ENCODE measurements around the gene LBHD2. TPM values are rescaled to one million over a fixed set of nuclear protein-coding genes. Genes with fewer than 3 reads are reported as not detected.
A peak's percentile ranks its signal among the peaks of the same experiment; 100 is the strongest.

The LBHD2 gene
- polyA plus RNA-seq, 6 donors from 2014 or later, result not detected

GRCh38 chr14:103124501-103125001 lies 40.5 kb downstream of the LBHD2 start:
- ATAC-seq (ENCODE audit: low read depth in 2 of 2) (no peak), DNase-seq (no peak)
- H3K27ac Mint-ChIP-seq, result no peak overlapping the region
- H3K36me3 Mint-ChIP-seq, result no peaks in the 10 kb centered on the region
- H3K9me3 Mint-ChIP-seq, result peaks cover 0 to 4% (median 0%) of the 10 kb centered on the region in 7 donors
- H3K27me3 Mint-ChIP-seq, result peaks cover 16 to 62% (median 54%) of the 10 kb centered on the region in 3 donors
- peak overlapping the region in 2 of 8 donors; percentile 9 to 55 for H3K4me3 Mint-ChIP-seq
- H3K4me1 Mint-ChIP-seq, result peaks cover 11 to 14% (median 12%) of the 10 kb centered on the region in 3 donors

GRCh38 chr14:103125098-103126070 lies 41.4 kb downstream of the LBHD2 start:
- Mint-ChIP-seq H3K9me3 (peaks cover 0 to 4% (median 0%) of the 10 kb centered on the region in 7 donors), H3K4me1 (peaks cover 11 to 14% (median 12%) of the 10 kb centered on the region in 3 donors), H3K27me3 (peaks cover 9 to 57% (median 50%) of the 10 kb centered on the region in 3 donors), H3K4me3 (peak overlapping the region in 2 of 8 donors; percentile 29 to 40), H3K36me3 (no peaks in the 10 kb centered on the region), H3K27ac (peak overlapping the region in 1 of 6 donors; percentile 32)
- DNase-seq, result no peak
- ATAC-seq (ENCODE audit: low read depth in 2 of 2), result no peak

- no peak overlapping the region for H3K4me3 Mint-ChIP-seq
Measured at GRCh38 chr14:103126088-103126872, 42.3 kb downstream of the LBHD2 start.

GRCh38 chr14:103126873-103127304 lies 42.9 kb downstream of the LBHD2 start:
- Mint-ChIP-seq H3K27me3 (peaks cover 3 to 48% (median 42%) of the 10 kb centered on the region in 3 donors), H3K27ac (no peak overlapping the region), H3K4me1 (peaks cover 9 to 14% (median 9%) of the 10 kb centered on the region in 3 donors), H3K9me3 (peaks cover 0 to 4% (median 0%) of the 10 kb centered on the region in 7 donors), H3K4me3 (no peak overlapping the region), H3K36me3 (no peaks in the 10 kb centered on the region)
- DNase-seq (no peak), ATAC-seq (ENCODE audit: low read depth in 2 of 2) (no peak)

More at GRCh38 chr14:103126088-103126872, 42.3 kb downstream of the LBHD2 start:
- ATAC-seq (ENCODE audit: low read depth in 2 of 2) (no peak), DNase-seq (no peak)
- Mint-ChIP-seq H3K4me1 (peaks cover 10 to 14% (median 12%) of the 10 kb centered on the region in 3 donors), H3K27me3 (peaks cover 3 to 54% (median 48%) of the 10 kb centered on the region in 3 donors), H3K36me3 (no peaks in the 10 kb centered on the region), H3K27ac (no peak overlapping the region), H3K9me3 (peaks cover 0 to 4% (median 0%) of the 10 kb centered on the region in 7 donors)

GRCh38 chr14:103127356-103127755 lies 43.3 kb downstream of the LBHD2 start:
- no peak for ATAC-seq (ENCODE audit: low read depth in 2 of 2)

GRCh38 chr14:103127861-103128598 lies 44.0 kb downstream of the LBHD2 start:
- DNase-seq, result no peak
- no peak overlapping the region for H3K4me3 Mint-ChIP-seq
- H3K27me3 Mint-ChIP-seq, result peaks cover 3 to 43% (median 36%) of the 10 kb centered on the region in 3 donors
- peaks cover 0 to 4% (median 0%) of the 10 kb centered on the region in 7 donors for H3K9me3 Mint-ChIP-seq
- H3K27ac Mint-ChIP-seq, result no peak overlapping the region
- H3K36me3 Mint-ChIP-seq, result no peaks in the 10 kb centered on the region
- ATAC-seq (ENCODE audit: low read depth in 2 of 2), result no peak
- peaks cover 5 to 8% (median 6%) of the 10 kb centered on the region in 3 donors for H3K4me1 Mint-ChIP-seq

More at GRCh38 chr14:103127356-103127755, 43.3 kb downstream of the LBHD2 start:
- DNase-seq, result no peak
- Mint-ChIP-seq H3K36me3 (no peaks in the 10 kb centered on the region), H3K27ac (no peak overlapping the region), H3K4me1 (peaks cover 5 to 9% (median 6%) of the 10 kb centered on the region in 3 donors), H3K27me3 (peaks cover 3 to 43% (median 38%) of the 10 kb centered on the region in 3 donors), H3K4me3 (no peak overlapping the region), H3K9me3 (peaks cover 0 to 4% (median 0%) of the 10 kb centered on the region in 7 donors)

GRCh38 chr14:103128631-103129300 lies 44.8 kb downstream of the LBHD2 start:
- DNase-seq, result no peak
- peaks cover 3 to 43% (median 34%) of the 10 kb centered on the region in 3 donors for H3K27me3 Mint-ChIP-seq
- H3K27ac Mint-ChIP-seq, result no peak overlapping the region
- H3K4me1 Mint-ChIP-seq, result peaks cover 5 to 7% (median 6%) of the 10 kb centered on the region in 3 donors
- peaks cover 0 to 4% (median 0%) of the 10 kb centered on the region in 7 donors for H3K9me3 Mint-ChIP-seq
- H3K4me3 Mint-ChIP-seq, result no peak overlapping the region
- ATAC-seq (ENCODE audit: low read depth in 2 of 2), result no peak
- H3K36me3 Mint-ChIP-seq, result no peaks in the 10 kb centered on the region

- Mint-ChIP-seq H3K36me3 (no peaks in the 10 kb centered on the region), H3K4me3 (no peak overlapping the region), H3K27me3 (peaks cover 0 to 36% (median 27%) of the 10 kb centered on the region in 3 donors), H3K27ac (no peak overlapping the region), H3K4me1 (peaks cover 0 to under 1% (median 0%) of the 10 kb centered on the region in 3 donors), H3K9me3 (peaks cover 0 to 4% (median 0%) of the 10 kb centered on the region in 7 donors)
- ATAC-seq (ENCODE audit: low read depth in 2 of 2) (no peak), DNase-seq (no peak)
Measured at GRCh38 chr14:103129301-103130016, 45.4 kb downstream of the LBHD2 start.

GRCh38 chr14:103130017-103130764 lies 46.2 kb downstream of the LBHD2 start:
- DNase-seq, result no peak
- Mint-ChIP-seq H3K9me3 (peaks cover 0 to 4% (median 0%) of the 10 kb centered on the region in 7 donors), H3K27ac (peak overlapping the region in 1 of 6 donors; percentile 54), H3K36me3 (no peaks in the 10 kb centered on the region), H3K4me1 (no peaks in the 10 kb centered on the region), H3K4me3 (no peak overlapping the region), H3K27me3 (peaks cover 0 to 29% (median 20%) of the 10 kb centered on the region in 3 donors)
- no peak for ATAC-seq (ENCODE audit: low read depth in 2 of 2)

- no peaks in the 10 kb centered on the region for H3K36me3 Mint-ChIP-seq
- H3K27me3 Mint-ChIP-seq, result peaks cover 0 to 26% (median 23%) of the 10 kb centered on the region in 3 donors
- no peak overlapping the region for H3K4me3 Mint-ChIP-seq
- H3K4me1 Mint-ChIP-seq, result no peaks in the 10 kb centered on the region
- peaks cover 0 to 4% (median 0%) of the 10 kb centered on the region in 7 donors for H3K9me3 Mint-ChIP-seq
- no peak overlapping the region for H3K27ac Mint-ChIP-seq
- DNase-seq, result no peak
- no peak for ATAC-seq (ENCODE audit: low read depth in 2 of 2)
Measured at GRCh38 chr14:103130965-103131364, 47.0 kb downstream of the LBHD2 start.

GRCh38 chr14:103131580-103131979 lies 47.6 kb downstream of the LBHD2 start:
- no peaks in the 10 kb centered on the region for H3K36me3 Mint-ChIP-seq
- H3K9me3 Mint-ChIP-seq, result peaks cover 0 to 2% (median 0%) of the 10 kb centered on the region in 7 donors
- peaks cover 0 to 28% (median 26%) of the 10 kb centered on the region in 3 donors for H3K27me3 Mint-ChIP-seq
- no peak for ATAC-seq (ENCODE audit: low read depth in 2 of 2)
- H3K27ac Mint-ChIP-seq, result no peak overlapping the region
- H3K4me3 Mint-ChIP-seq, result no peak overlapping the region
- DNase-seq, result no peak
- no peaks in the 10 kb centered on the region for H3K4me1 Mint-ChIP-seq
